Activated CD8-positive, alpha-beta memory T cell treated with anti-CD3 and anti-CD28 coated beads for 4 hours (primary cell): ENCODE measurements around the gene ZFC3H1.
"Not testable (repeated sequence)": the region's sequence is repeated elsewhere in the genome, so short reads cannot be mapped to it uniquely, and the experiment has no call there.

Source experiments
- DNase-seq, 2 donors: peaks; one replicate each; pipeline ENCODE4 v3.0.0-alpha.2; 2020; ENCODE audit warnings: low read depth in 2 of 2

The ZFC3H1 gene, protein sequence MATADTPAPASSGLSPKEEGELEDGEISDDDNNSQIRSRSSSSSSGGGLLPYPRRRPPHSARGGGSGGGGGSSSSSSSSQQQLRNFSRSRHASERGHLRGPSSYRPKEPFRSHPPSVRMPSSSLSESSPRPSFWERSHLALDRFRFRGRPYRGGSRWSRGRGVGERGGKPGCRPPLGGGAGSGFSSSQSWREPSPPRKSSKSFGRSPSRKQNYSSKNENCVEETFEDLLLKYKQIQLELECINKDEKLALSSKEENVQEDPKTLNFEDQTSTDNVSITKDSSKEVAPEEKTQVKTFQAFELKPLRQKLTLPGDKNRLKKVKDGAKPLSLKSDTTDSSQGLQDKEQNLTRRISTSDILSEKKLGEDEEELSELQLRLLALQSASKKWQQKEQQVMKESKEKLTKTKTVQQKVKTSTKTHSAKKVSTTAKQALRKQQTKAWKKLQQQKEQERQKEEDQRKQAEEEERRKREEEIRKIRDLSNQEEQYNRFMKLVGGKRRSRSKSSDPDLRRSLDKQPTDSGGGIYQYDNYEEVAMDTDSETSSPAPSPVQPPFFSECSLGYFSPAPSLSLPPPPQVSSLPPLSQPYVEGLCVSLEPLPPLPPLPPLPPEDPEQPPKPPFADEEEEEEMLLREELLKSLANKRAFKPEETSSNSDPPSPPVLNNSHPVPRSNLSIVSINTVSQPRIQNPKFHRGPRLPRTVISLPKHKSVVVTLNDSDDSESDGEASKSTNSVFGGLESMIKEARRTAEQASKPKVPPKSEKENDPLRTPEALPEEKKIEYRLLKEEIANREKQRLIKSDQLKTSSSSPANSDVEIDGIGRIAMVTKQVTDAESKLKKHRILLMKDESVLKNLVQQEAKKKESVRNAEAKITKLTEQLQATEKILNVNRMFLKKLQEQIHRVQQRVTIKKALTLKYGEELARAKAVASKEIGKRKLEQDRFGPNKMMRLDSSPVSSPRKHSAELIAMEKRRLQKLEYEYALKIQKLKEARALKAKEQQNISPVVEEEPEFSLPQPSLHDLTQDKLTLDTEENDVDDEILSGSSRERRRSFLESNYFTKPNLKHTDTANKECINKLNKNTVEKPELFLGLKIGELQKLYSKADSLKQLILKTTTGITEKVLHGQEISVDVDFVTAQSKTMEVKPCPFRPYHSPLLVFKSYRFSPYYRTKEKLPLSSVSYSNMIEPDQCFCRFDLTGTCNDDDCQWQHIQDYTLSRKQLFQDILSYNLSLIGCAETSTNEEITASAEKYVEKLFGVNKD (N-terminal part only)

DNA sequence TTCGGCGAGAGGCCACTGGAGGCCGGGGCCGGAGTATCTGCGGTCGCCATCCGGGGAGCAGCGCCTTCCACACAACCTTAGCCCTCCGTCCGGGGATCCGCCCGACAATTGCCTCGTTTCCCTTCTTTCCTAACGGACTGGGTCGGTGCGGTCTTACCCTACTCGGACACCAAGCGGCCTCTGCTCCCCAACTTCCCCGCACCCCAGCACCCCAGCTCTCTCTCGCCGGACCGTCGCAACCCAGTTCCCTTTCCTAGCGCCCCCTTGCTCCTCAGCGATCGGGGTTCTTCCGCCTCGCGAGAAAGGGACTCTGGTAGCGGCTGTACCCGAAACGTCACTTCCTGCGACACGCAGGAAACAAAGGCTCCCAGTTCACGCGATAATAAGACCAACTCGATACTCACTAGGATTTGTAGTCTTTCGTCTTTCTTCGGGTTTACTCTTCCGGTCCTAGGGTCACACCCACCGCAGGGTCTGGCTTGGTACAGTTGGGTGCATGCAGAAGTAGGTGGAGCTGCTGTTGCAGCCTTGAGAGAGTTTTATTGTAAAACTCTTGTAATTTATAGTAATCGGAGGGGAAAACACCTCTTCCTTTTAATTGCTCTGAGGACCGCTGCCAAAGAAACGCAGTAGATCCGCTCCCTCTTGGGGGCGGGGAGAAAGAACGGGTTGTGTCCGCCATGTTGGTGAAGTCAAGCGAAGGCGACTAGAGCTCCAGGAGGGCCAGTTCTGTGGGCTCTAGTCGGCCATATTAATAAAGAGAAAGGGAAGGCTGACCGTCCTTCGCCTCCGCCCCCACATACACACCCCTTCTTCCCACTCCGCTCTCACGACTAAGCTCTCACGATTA, at the start of gene ZFC3H1, which contains the start of gene THAP2:
ZFC3H1 (minus strand) TSS at position 288 of the 850 bp plus-strand sequence; CDS start at position 50, 238 bp downstream.
THAP2 (plus strand) TSS at position 741 of the 850 bp plus-strand sequence. CDS start 209 bp downstream, outside the sequence.
- peak; percentile 75 to 90 for DNase-seq

DNA sequence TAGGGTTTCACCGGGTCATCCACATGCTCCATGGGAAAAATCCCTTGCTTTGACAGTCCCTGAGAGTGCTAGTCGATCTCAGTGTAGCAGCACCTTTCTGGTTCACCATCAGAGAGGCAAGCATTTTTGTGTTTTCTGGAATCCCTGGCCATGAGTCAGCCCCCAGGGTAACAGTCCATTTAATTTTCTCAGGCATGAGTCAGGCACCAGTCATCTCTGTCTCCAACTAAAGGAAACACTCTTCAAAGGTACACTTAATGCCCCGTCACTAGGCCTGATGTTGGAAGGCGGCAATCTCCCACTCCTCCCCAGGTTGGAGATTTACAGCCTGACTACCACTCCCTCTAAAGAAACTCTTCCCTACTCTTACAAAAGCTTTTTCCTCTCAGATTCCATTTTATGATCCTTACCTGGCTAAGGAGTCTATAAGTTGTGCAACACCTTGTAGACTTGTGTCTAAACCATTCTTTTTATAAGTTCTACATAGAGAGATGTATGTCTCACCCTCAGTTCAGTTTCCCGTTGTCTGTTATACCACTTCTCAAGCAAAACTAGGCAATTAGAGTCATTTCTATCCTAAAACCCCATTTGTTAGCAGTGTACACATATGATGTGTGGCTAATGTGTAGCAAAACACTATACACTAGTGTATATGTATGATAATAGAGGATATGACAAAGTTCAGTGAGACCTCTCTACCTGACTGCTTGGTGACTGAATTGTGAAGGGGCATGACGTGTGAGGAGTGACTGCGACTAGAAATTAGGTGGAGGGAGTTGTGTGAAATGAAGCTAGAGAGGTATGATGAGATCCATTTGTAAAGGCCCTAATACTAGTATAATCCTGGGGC, 46.9 kb upstream of the ZFC3H1 start:
- DNase-seq = no peak

DNA sequence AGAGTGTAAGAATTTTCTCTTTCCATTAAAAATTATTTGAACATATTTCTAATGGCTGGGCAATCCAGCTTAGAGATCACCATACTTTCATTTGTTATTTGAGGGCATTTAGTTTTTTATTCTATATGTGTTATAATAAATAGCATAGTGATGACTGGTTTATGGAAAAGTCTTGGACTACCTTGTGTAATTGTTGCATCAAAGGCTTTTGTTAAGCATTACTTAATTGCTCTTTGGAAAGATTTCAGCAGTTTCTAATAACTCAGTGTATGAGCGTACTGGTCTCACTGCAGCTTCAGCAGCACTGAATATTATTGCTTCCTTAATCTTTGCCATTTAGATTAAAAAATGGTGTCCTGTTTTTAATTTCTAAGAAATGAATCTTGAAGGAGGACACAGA, 45.0 kb upstream of the ZFC3H1 start:
- no peak for DNase-seq

DNA sequence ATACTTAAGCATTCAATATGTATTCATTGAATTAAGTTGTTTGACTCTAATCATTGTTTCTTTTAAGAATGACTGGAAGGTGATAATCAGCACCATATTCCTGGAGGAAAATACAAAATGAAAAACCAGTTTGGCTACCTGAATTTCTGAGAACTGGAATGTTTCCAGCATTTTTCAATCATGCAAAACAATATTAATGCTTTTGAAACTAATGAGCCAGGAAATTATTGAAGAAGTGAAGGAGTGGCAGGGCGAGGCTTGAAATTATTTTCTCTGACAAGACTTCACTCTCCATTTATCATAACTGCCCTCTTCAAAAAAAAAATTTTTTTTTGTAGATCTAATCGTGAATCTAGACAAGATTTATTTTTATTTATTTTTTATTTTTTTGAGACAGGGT, 41.3 kb upstream of the ZFC3H1 start:
- no peak for DNase-seq

DNA sequence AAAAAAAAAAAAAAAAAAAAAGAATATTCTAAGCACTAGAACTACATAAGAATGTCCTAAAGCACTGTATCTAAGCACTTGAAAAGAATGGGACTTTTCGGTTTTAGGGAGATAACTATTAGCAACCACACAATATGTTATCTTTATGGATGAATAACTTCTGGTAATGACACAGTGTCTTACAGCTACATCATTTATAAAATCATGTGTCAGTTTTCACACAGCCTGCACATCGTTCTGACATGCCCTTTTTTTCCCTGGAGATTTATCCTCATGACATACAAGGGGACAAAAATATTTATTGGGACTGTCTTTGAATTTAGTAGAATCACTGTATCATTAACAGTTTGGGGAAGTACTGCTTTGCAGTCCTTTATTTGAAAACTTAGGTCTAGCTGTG, 39.6 kb upstream of the ZFC3H1 start:
- DNase-seq = no peak

DNA sequence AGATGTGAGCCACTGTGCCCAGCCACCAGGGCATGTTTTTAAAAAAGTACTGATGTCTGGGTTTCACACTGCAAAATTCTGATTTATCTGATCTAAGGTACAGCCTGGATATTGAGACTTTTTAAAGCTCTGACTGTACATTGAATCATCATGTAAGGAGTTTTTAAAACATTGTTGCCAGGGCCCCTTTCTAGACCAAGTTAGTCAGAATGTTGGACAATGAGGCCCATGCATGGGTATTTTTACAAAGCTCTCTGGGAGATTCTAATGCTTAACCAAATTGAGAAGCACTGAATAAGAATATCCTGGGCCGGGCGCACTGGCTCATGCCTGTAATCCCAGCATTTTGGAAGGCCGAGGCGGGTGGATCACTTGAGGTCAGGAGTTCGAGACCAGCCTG, 38.9 kb upstream of the ZFC3H1 start:
- DNase-seq = no peak

DNA sequence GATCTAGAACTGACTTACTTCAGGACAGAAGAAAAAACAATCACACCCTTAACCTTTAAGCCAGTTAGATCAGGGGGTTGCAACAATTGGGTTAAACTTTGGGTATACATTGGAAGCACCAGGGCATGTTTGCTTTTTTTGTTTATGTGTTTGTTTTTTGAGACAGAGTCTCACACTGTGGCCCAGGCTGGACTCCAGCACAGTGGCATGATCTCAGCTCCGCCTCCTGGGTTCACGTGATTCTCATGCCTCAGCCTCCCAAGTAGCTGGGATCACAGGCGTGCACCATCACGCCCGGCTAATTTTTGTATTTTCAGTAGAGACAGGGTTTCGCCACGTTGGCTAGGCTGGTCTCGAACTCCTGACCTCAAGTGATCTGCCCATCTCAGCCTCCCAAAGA, 38.5 kb upstream of the ZFC3H1 start:
- not testable (repeated sequence) for DNase-seq

DNA sequence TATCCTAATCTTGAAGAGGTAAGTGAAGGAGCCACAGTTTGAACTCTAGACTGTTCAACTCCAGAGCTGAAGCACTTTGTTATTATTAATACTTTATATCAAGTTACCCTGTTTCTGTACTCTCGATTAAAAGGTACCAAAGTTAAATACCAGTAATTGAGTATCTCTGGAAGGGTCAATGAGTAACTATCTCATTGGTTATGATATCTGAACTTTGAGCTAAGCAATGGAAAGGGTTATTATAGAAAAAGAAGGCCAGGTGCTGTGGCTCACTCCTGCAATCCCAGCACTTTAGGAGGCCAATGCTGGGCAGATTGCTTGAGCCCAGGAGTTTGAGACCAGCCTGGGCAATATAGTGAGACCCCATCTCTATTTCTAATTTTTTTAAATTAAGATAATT, 32.1 kb upstream of the ZFC3H1 start:
- DNase-seq = no peak

DNA sequence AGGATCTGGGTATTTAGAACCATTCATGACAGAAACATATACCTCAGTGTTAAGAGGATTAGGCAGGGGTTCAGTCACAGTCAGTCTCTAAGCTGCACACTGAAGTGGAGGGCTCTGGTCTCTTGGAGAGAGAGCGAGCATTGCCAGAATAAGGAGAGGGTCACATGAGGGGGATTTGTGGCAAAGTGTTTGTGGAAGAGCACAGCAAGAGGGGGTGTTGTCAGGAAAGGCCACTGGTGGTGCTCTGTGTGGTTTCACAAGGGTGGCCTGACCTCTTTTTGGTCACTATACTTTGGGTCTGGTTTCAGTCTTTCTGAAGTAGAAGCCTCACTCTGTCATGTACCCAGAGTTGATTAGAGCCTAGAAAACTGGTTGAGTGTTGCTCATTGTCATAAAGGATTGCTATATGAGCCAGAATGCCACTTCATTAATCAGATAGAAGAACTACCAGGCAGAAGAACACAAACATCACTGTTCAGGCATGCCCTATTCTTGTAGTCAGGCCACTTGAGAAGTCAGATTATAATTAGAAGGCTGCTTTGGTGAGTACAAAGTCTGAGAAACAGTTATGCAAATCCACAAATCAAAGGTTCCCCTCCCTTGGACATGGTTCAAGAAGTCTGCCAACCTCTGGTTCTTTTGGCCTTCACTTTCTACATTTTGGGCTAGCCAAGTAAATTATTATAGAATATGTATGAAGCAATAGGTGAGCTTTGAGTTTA, 30.6 kb upstream of the ZFC3H1 start:
- DNase-seq = no peak

DNA sequence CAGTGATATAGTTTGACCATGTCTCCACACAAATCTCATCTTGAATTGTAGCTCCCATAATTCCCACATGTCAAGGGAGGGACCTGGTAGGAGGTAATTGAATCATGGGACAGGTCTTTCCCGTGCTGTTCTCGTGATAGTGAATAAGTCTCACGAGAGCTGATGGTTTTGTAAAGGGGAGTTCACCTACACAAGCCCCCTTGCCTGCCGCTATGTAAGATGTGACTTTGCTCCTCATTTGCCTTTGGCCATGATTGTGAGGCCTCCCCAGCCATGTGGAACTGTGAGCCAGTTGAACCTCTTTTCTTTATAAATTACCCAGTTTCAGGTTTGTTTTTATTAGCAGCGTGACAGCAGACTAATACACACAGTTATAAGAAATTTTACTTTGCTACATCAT, 30.0 kb upstream of the ZFC3H1 start:
- DNase-seq = not testable (repeated sequence)

DNA sequence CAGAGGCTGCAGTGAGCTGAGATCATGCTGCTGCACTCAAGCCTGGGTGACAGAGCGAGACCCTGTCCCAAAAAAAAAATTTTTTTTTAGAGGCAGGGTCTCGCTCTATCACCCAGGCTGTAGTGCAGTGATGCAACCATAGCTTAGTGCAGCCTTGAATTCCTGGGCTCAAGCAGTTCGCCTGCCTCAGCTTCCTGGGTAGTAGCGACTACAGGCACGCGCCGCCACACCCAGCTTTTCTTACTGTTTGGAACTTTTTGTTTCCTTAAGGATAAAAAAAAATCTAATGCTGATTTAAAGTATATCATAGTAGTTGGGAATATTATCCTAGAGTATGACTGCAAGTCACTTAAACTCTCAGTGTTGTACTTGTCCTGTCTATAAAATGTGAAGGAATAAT, 29.5 kb upstream of the ZFC3H1 start:
- DNase-seq = no peak

DNA sequence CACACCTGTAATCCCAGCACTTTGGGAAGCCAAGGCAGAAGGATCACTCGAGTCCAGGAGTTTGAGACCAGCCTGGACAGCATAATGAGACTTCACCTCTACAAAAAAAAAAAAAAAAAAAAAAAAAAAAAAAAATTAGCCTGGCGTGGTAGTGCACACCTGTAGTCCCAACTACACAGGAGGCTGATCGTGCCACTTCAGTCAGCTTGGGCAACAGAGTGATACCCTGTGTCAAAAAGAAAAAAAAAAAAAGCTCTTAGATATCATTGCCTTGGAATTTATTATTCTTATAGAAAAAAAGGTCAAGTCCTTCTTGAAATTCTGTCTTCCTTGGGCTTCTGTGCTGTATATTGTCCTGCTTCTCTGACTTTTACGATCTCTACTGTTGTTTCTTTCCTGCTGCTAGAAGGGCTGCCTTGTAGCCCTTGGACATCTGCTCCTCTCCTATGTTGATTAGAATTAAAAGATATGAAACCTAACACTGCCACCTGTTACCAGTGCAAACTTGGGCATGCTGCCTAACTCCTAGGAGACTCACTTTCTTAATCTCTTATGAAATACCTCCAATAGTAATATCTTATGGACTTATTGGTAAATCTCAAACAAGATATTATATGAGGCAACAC, 28.0 kb upstream of the ZFC3H1 start:
- DNase-seq = no peak

DNA sequence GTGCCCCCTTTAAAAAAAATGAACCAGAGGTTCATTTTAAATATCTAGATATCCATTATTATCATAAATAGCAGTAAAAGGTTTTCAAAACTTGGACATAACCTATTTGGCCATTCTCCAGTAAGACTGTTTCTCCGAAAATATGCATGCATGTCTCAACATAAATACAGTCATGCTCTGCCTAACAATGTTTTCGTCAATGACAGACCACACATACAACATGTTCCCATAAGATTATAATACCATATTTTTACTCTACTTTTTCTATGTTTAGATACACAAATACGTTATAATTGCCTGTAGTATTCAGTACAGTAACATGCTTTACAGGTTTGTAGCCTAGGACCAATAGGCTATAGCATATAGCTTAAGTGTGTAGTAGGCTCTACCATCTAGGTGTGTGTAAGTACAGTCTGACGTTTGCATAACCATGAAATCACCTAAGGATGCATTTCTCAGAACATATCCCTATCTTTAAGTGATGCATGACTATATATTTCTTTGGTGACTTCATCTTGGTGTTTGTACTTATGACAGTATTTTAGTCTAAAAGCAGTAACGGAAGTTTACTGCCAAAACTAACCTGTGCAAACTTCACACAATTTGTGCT, 25.4 kb upstream of the ZFC3H1 start:
- DNase-seq = no peak

DNA sequence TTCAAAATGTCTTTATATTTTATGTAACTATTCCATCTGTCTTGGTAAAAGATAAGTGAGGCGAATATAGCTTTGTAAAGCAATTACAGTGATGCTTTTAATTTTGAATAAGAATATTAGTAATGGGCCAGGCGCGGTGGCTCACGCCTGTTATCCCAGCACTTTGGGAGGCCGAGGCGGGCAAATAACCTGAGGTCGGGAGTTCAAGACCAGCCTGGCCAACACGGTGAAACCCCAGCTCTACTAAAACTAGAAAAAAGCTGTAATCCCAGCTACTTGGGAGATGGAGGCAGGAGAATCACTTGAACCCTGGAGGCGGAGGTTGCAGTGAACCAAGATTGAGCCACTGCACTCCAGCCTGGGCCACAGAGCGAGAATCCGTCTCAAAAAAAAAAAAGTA, 23.5 kb upstream of the ZFC3H1 start:
- DNase-seq = not testable (repeated sequence)

DNA sequence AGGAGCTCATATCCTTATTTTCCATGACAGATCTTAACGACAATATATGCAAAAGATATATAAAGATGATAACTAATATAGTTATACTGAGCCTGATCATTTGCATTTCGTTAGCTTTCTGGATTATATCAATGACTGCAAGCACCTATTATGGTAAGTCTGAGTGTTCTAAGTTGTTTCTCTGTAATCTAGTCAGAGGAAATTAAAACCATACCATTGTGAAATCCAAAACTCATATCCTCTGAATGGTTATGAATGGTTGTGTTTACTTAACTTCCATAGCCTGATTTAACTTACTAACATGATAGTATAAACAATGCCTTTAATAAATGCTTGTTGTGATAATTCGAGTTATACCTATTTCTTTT, 23.0 kb upstream of the ZFC3H1 start:
- no peak for DNase-seq

DNA sequence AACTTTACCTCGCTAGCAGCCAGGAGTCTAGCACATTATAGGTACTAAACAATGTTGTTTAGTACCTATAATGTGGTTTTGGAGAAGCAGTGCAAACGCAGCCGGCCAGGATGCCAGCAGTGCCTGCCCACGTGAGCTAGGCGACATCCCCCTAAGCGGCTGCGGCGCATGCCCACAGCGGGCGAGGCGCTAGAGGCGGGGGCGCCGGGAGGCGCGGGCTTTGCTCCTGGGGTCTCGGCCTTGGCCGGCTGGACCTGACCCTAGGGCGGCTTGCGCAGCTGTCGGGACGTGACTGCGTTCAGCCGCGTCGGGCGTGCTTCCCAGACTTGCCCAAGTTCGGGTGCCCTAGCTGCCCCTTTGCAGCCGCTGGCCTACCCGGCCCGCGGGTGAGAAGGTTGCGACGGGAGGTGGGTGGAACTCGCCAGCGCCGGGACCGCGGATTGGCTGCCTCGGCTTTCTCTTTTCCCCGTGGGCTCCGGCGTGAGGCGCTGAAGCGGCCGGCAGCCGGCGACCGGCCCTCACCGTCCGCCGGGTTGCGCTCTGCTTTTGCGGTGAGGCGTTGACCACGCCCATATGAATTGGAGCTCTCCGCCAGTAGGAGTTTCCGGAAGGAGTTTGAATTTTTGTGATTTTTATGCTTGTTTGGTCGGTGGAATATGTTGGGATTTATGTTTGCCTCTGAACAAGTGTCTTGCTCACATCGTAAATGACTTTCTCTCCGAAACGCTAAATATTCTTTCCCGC, 22.4 kb upstream of the ZFC3H1 start, which contains the start of gene TMEM19:
TMEM19 (plus strand) TSS at position 169 of the 744 bp plus-strand sequence. CDS start 599 bp downstream, outside the sequence.
- DNase-seq = peak; percentile 59 to 65

DNA sequence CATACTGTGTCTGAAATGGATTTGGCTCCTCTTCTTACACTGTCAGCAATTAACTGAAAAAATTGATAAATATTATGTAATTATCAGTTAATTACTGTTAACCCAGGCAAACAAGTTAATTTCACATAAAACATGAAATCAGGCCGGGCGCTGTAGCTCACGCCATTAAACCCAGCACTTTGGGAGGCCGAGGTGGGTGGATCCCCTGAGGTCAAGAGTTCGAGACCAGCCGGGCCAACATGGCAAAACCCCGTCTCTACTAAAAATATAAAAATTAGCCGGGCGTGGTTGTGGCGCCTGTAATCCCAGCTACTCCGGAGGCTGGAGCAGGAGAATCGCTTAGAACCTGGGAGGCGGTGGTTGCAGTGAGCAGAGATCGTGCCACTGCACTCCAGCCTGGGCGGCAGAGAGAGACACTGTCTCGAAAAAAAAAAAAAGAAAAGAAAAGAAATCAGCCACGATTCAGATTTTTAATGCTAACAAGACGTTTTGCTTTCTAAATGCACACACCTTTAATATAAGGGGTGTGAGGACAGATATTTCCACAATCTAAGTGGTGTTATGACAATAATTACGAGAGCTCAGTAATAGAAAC, 21.8 kb upstream of the ZFC3H1 start:
- no peak for DNase-seq
